CD14-positive monocyte (primary cell): ENCODE data around the gene RNF123. TPM values are rescaled to one million over a fixed set of nuclear protein-coding genes. Genes with fewer than 3 reads are reported as not detected.
A peak's percentile ranks its signal among the peaks of the same experiment; 100 is the strongest.

Source experiments
- DNase-seq, 3 donors: peaks; one replicate each; pipeline ENCODE4 v3.0.0-alpha.2; 2011 to 2022
- H2AFZ ChIP-seq: 2 replicates; pipeline ENCODE4 v1.6.0; 2012; ENCODE audit warnings: mild to moderate bottlenecking, low read depth, low read length, inconsistent platforms; ENCODE audit not compliant: insufficient read depth, poor library complexity, severe bottlenecking
- H3K27ac ChIP-seq, 2 donors: 1 replicate in 1 of 2; 2 replicates in 1 of 2; pipeline ENCODE4 v1.5.1; 2012 to 2013; ENCODE audit warnings: low read length in 2 of 2, control low read depth in 1 of 2, inconsistent platforms in 1 of 2, low read depth in 1 of 2, mild to moderate bottlenecking in 1 of 2
- H3K27me3 ChIP-seq, 2 donors: one replicate each; pipeline versions ENCODE4 v1.6.0 to v1.6.1; 2011 to 2013; ENCODE audit warnings: low read length in 2 of 2; ENCODE audit not compliant: control insufficient read depth in 2 of 2, insufficient read depth in 2 of 2
- H3K36me3 ChIP-seq, 2 donors: replicated peaks in 1 of 2; 1 replicate in 1 of 2; 2 replicates in 1 of 2; pipeline versions ENCODE4 v1.5.1 to v1.6.1; 2012 to 2013; ENCODE audit warnings: low read length in 2 of 2, control low read depth in 1 of 2, inconsistent platforms in 1 of 2, mild to moderate bottlenecking in 1 of 2; ENCODE audit not compliant: insufficient read depth in 2 of 2, control insufficient read depth in 1 of 2
- H3K4me1 ChIP-seq, 2 donors: 1 replicate in 1 of 2; 2 replicates in 1 of 2; pipeline versions ENCODE4 v1.5.1 to v1.6.1; 2012 to 2013; ENCODE audit warnings: low read length in 2 of 2, control low read depth in 1 of 2, inconsistent platforms in 1 of 2, mild to moderate bottlenecking in 1 of 2, moderate library complexity in 1 of 2; ENCODE audit not compliant: insufficient read depth in 2 of 2, control insufficient read depth in 1 of 2
- H3K4me2 ChIP-seq: replicated peaks from 2 replicates; pipeline ENCODE3; 2012; ENCODE audit warnings: low read length, moderate library complexity, mild to moderate bottlenecking; ENCODE audit not compliant: poor library complexity, severe bottlenecking; ENCODE audit errors: extremely low read depth
- H3K4me3 ChIP-seq, 3 experiments: fragments of 200-600 bp in 1 of 3; sonication (generic) in 1 of 3; replicated peaks in 1 of 3; 1 replicate in 2 of 3; 2 replicates in 1 of 3; pipeline ENCODE4 v1.5.1; 2011 to 2013; ENCODE audit warnings: low read length in 3 of 3, mild to moderate bottlenecking in 3 of 3, control low read depth in 2 of 3, low read depth in 2 of 3, inconsistent platforms in 1 of 3, moderate library complexity in 1 of 3
- H3K79me2 ChIP-seq: 2 replicates; pipeline ENCODE4 v1.6.0; 2012; ENCODE audit warnings: mild to moderate bottlenecking, control low read depth, inconsistent platforms, low read length, moderate library complexity; ENCODE audit not compliant: insufficient read depth
- H3K9ac ChIP-seq: 2 replicates; pipeline ENCODE4 v1.6.0; 2017; ENCODE audit warnings: low read length, mild to moderate bottlenecking; ENCODE audit not compliant: insufficient read depth, poor library complexity, severe bottlenecking
- H3K9me3 ChIP-seq, 2 donors: replicated peaks in 1 of 2; 1 replicate in 1 of 2; 2 replicates in 1 of 2; pipeline versions ENCODE4 v1.5.1 to v1.6.1; 2012 to 2013; ENCODE audit warnings: low read length in 2 of 2, control low read depth in 1 of 2; ENCODE audit not compliant: control insufficient read depth in 1 of 2, insufficient read depth in 1 of 2
- H4K20me1 ChIP-seq: 2 replicates; pipeline ENCODE4 v1.6.0; 2012; ENCODE audit warnings: mild to moderate bottlenecking, low read length, control low read depth, moderate library complexity; ENCODE audit not compliant: insufficient read depth
- H3K27ac Mint-ChIP-seq, 7 donors: one replicate each; pipeline ENCODE4 v1.8.0; 2020; ENCODE audit warnings: mild to moderate bottlenecking in 7 of 7, mixed read lengths in 7 of 7, moderate library complexity in 6 of 7, inconsistent platforms in 2 of 7
- H3K27me3 Mint-ChIP-seq, 3 donors: one replicate each; pipeline ENCODE4 v1.8.0; 2021 to 2022; ENCODE audit warnings: low read depth in 3 of 3, mild to moderate bottlenecking in 3 of 3, mixed read lengths in 3 of 3, moderate library complexity in 3 of 3, inconsistent platforms in 1 of 3
- H3K36me3 Mint-ChIP-seq, 2 donors: one replicate each; pipeline ENCODE4 v1.8.0; 2020; ENCODE audit warnings: mixed read lengths in 2 of 2, inconsistent platforms in 1 of 2, mild to moderate bottlenecking in 1 of 2
- H3K4me1 Mint-ChIP-seq: one replicate; pipeline ENCODE4 v1.8.0; 2020; ENCODE audit warnings: mild to moderate bottlenecking, mixed read lengths
- H3K4me3 Mint-ChIP-seq, 2 donors: one replicate each; pipeline ENCODE4 v1.8.0; 2020; ENCODE audit warnings: mild to moderate bottlenecking in 2 of 2, mixed read lengths in 2 of 2, moderate library complexity in 1 of 2
- H3K9me3 Mint-ChIP-seq, 7 donors: one replicate each; pipeline ENCODE4 v1.8.0; 2020 to 2022; ENCODE audit warnings: mixed read lengths in 7 of 7, mild to moderate bottlenecking in 6 of 7, moderate library complexity in 6 of 7, inconsistent platforms in 2 of 7
- CTCF ChIP-seq: fragments of 200-600 bp; IDR thresholded peaks from one replicate; pipeline ENCODE4 v1.8.0; 2022; ENCODE audit warnings: antibody characterized with exemption, mild to moderate bottlenecking
- WGBS: methylation state at CpG from one replicate; pipeline ENCODE4 v1.1.5; 2013; ENCODE audit warnings: missing lambda C conversion rate; ENCODE audit not compliant: insufficient coverage; 5-methylcytosine and 5-hydroxymethylcytosine counted together
- intact Hi-C, 2 donors: fragments of 100-400 bp; cut with micrococcal nuclease; formaldehyde crosslinking; loops; one replicate each; pipeline versions ENCODE4 v1.15.0 to v1.15.1; 2023
- polyA minus RNA-seq: library from RNA; depleted of rRNA, polyadenylated mRNA; stranded (reverse); fragments of >200 nt; gene quantifications from 2 replicates; pipeline ENCODE4 v1.2.3, GENCODE V29; 2012
- polyA plus RNA-seq, 3 donors: library from polyadenylated mRNA; depleted of rRNA in 1 of 3; unstranded in 2 of 3; stranded (reverse) in 1 of 3; fragments of 300-500 nt in 2 of 3; fragments of >200 nt in 1 of 3; fragmentation: Illumina TruSeq in 2 of 3; gene quantifications; 1 replicate in 2 of 3; 2 replicates in 1 of 3; pipeline ENCODE4 v1.2.3, GENCODE V29; 2012 to 2021
- total RNA-seq, 12 experiments: library from RNA in 1 of 12; stranded (reverse) in 1 of 12; fragments of 120-200 nt in 1 of 12; gene quantifications; one replicate each; pipeline ENCODE4 v1.2.4 and lab custom pipeline; 2013 to 2026; ENCODE audit warnings: mixed read lengths in 6 of 12, inconsistent platforms in 1 of 12

The RNF123 gene
- 18.3 TPM for total RNA-seq (2013)
- polyA plus RNA-seq (10 to 100 TPM; 11.1 to 46.2 (median 15.7) TPM), polyA minus RNA-seq (21.5 and 32.2 TPM in 2 replicates), total RNA-seq (lab: John Stamatoyannopoulos, UW) (9.1 to 34.1 (median 21.1) reads per million in 11 experiments)

GRCh38 chr3:49689046-49689907 lies at the start of gene RNF123, which contains the start of gene MST1:
Gene RNF123, plus strand, starts transcription at chr3:49689557. Its CDS starts 1,609 bp downstream, at chr3:49691166.
Gene MST1, minus strand, starts transcription at chr3:49689474. Its CDS starts 783 bp downstream, at chr3:49688691.
- Histone ChIP-seq H3K27ac (peak within 1 kb of the TSS; percentile 21 to 85), H2AFZ (peak within 1 kb of the TSS; percentile 97), H3K9me3 (no peaks in the 10 kb centered on the region), H3K27me3 (peaks cover 0 to 27% of the 10 kb centered on the region in 2 donors), H4K20me1 (peaks cover 2% of the 10 kb centered on the region), H3K36me3 (peaks cover 0 to 7% of the 10 kb centered on the region in 2 donors), H3K4me3 (peak within 1 kb of the TSS; percentile 63 to 97 (median 76)), H3K4me1 (peaks cover 27 to 29% of the 10 kb centered on the region in 2 donors), H3K9ac (peak within 1 kb of the TSS; percentile 90), H3K79me2 (peaks cover 26% of the 10 kb centered on the region), H3K4me2 (peak within 1 kb of the TSS; percentile 86)
- Mint-ChIP-seq H3K4me1 (peaks cover 38% of the 10 kb centered on the region), H3K36me3 (peaks cover 12 to 20% of the 10 kb centered on the region in 2 donors), H3K4me3 (peak within 1 kb of the TSS; percentile 96 to 98), H3K9me3 (peaks cover 0 to 6% (median 0%) of the 10 kb centered on the region in 7 donors), H3K27ac (peak within 1 kb of the TSS; percentile 79 to 96 (median 85)), H3K27me3 (peaks cover 23 to 33% (median 32%) of the 10 kb centered on the region in 3 donors)
- 1% methylated on average over 51 of the region's 66 CpGs for WGBS
- intact Hi-C loops, result no loop called here
- peak; percentile 19 for TF ChIP-seq CTCF
- DNase-seq, result peak; percentile 85 to 88 (median 88)

GRCh38 chr3:49641292-49641691 lies 48.1 kb upstream of the RNF123 start:
- no peak overlapping the region for H3K27ac ChIP-seq
- intact Hi-C loops, result no loop called here
- H3K4me1 ChIP-seq, result no peaks in the 10 kb centered on the region
- no peaks in the 10 kb centered on the region for H3K36me3 ChIP-seq
- no peak for TF ChIP-seq CTCF
- no peak overlapping the region for H3K4me3 ChIP-seq
- no peaks in the 10 kb centered on the region for H4K20me1 ChIP-seq
- peaks cover 2 to 10% (median 4%) of the 10 kb centered on the region in 3 donors for H3K27me3 Mint-ChIP-seq
- H3K27me3 ChIP-seq, result no peaks in the 10 kb centered on the region
- no peaks in the 10 kb centered on the region for H3K9me3 ChIP-seq
- H3K27ac Mint-ChIP-seq, result no peak overlapping the region
- DNase-seq, result no peak
- H3K4me3 Mint-ChIP-seq, result no peak overlapping the region
- no peak overlapping the region for H3K9ac ChIP-seq
- H2AFZ ChIP-seq, result no peak overlapping the region
- H3K9me3 Mint-ChIP-seq, result peaks cover 0 to 2% (median 0%) of the 10 kb centered on the region in 7 donors
- WGBS, result no CpG with 5 or more reads among the region's 7 CpGs
- H3K79me2 ChIP-seq, result no peaks in the 10 kb centered on the region
- no peaks in the 10 kb centered on the region for H3K36me3 Mint-ChIP-seq
- no peak overlapping the region for H3K4me2 ChIP-seq
- H3K4me1 Mint-ChIP-seq, result peaks cover 3% of the 10 kb centered on the region
